Neural progenitor cell (in vitro differentiated cells): ENCODE measurements around the gene TNRC6C. TPM values are rescaled to one million over a fixed set of nuclear protein-coding genes. Genes with fewer than 3 reads are reported as not detected.

ENCODE experiments used
- DNase-seq: peaks from one replicate; pipeline ENCODE4 v3.0.0-alpha.2; 2016; ENCODE audit warnings: low spot score
- H2AFZ ChIP-seq: fragments of 200-600 bp; sonication (generic); replicated peaks from 2 replicates; pipeline ENCODE4 v1.6.1; 2016; ENCODE audit warnings: antibody characterized with exemption
- H3F3A ChIP-seq: fragments of 200-600 bp; sonication (generic); 2 replicates; pipeline ENCODE4 v1.6.1; 2016; ENCODE audit warnings: antibody characterized with exemption, low read depth
- H3K27ac ChIP-seq: fragments of 200-600 bp; sonication (generic); 2 replicates; pipeline ENCODE4 v1.5.1; 2016; ENCODE audit warnings: mild to moderate bottlenecking
- H3K27me3 ChIP-seq: fragments of 200-600 bp; sonication (generic); 2 replicates; pipeline ENCODE4 v1.6.1; 2016; ENCODE audit warnings: mild to moderate bottlenecking, moderate library complexity
- H3K36me3 ChIP-seq: fragments of 200-600 bp; sonication (generic); 2 replicates; pipeline ENCODE4 v1.5.1; 2016
- H3K4me1 ChIP-seq: fragments of 200-600 bp; sonication (generic); 2 replicates; pipeline ENCODE4 v1.6.1; 2016; ENCODE audit warnings: mixed run types
- H3K4me2 ChIP-seq: fragments of 200-600 bp; sonication (generic); 2 replicates; pipeline ENCODE4 v1.6.1; 2016
- H3K4me3 ChIP-seq: fragments of 200-600 bp; sonication (generic); 2 replicates; pipeline ENCODE4 v1.5.1; 2016
- H3K79me2 ChIP-seq: fragments of 200-600 bp; sonication (generic); 2 replicates; pipeline ENCODE4 v1.6.1; 2016; ENCODE audit warnings: low read depth
- H3K9ac ChIP-seq: fragments of 200-600 bp; sonication (generic); 2 replicates; pipeline ENCODE4 v1.6.1; 2016
- H3K9me3 ChIP-seq: fragments of 200-600 bp; sonication (generic); 2 replicates; pipeline ENCODE4 v1.5.1; 2016; ENCODE audit warnings: low read depth
- H4K20me1 ChIP-seq: fragments of 200-600 bp; sonication (generic); 2 replicates; pipeline ENCODE4 v1.6.1; 2016; ENCODE audit warnings: low read depth
- H3K27ac Mint-ChIP-seq: 3 replicates; pipeline ENCODE4 v1.8.0; 2021; ENCODE audit warnings: mixed read lengths
- H3K27me3 Mint-ChIP-seq: 2 replicates; pipeline ENCODE4 v1.8.0; 2022; ENCODE audit warnings: low read depth, mild to moderate bottlenecking, inconsistent platforms, moderate library complexity, mixed read lengths; ENCODE audit not compliant: insufficient read depth
- H3K36me3 Mint-ChIP-seq: 3 replicates; pipeline ENCODE4 v1.8.0; 2021; ENCODE audit warnings: mixed read lengths
- H3K4me1 Mint-ChIP-seq: 3 replicates; pipeline ENCODE4 v1.8.0; 2021; ENCODE audit warnings: mixed read lengths
- H3K4me3 Mint-ChIP-seq: 3 replicates; pipeline ENCODE4 v1.8.0; 2021; ENCODE audit warnings: mild to moderate bottlenecking, moderate library complexity, mixed read lengths
- H3K9me3 Mint-ChIP-seq: 3 replicates; pipeline ENCODE4 v1.8.0; 2020; ENCODE audit warnings: mixed read lengths
- EZH2 ChIP-seq: fragments of 200-600 bp; sonication (generic); IDR thresholded peaks from 2 replicates; pipeline ENCODE4 v1.6.1; 2017; ENCODE audit warnings: antibody characterized with exemption, mild to moderate bottlenecking, moderate library complexity
- EZH2phosphoT487 ChIP-seq: fragments of 200-600 bp; sonication (generic); IDR thresholded peaks from 2 replicates; pipeline ENCODE4 v1.6.1; 2017; ENCODE audit warnings: antibody characterized with exemption
- total RNA-seq: library from RNA; depleted of rRNA; stranded (reverse); fragments of >200 nt; gene quantifications from 2 replicates; pipeline ENCODE4 v1.2.3, GENCODE V29; 2015; ENCODE audit warnings: low replicate concordance
- TF ChIP-seq, protein P1 (sequence below): fragments of 200-600 bp; sonication (generic); IDR thresholded peaks from 2 replicates; pipeline ENCODE4 v1.5.1; 2017; ENCODE audit warnings: antibody characterized with exemption, mild to moderate bottlenecking

The TNRC6C gene
- total RNA-seq, 1 donor from 2014 or later: 14.9 TPM

DNA sequence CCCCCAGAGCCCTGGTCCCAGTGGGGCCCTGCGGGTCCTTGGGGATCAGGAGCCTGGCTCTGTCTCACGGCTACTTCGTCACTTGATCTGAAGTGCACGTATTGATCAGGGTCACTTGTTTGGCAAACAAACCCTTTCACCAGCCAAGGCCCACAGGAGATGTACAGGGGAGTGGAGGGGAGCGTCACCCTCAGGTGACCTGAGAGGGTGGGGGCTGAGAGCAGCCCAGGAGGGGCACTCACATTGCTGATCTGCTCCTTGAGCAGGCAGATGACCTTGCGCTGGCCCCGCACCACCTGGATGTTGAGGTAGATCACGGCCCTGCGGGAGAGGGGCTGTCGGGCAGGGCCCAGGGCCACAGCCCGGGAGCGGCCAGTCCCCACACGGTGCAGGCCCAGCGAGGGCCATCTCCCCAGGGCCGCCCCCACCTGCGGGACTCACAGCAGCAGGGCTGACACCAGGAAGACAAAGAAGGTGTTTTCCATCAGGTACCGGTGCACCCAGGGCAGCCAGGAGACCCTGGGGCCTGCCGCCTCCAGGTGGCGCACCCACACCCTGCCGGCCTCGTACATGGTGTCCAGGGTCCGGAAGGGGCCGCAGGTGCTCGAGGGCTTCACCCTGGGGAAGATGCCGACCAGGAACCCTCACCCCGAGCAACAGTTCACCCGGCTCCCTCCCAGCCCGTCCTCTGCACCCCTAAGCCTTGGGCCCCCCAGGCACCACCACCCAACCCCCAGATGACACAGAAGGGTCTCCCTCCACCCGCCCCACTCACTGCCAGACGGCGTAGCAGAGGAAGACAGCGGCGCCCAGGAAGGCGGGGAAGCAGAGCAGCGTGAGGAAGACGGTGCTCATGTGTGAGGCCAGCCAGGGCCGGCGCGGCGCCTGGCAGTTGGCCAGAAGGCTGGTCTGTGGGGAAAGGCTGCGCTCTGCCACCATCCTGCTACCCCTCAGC is 158.8 kb downstream of the TNRC6C start:
- Mint-ChIP-seq H3K9me3 (no peaks in the 10 kb centered on the region), H3K4me1 (no peaks in the 10 kb centered on the region), H3K27me3 (peaks cover 3% of the 10 kb centered on the region), H3K4me3 (no peak overlapping the region), H3K27ac (no peak overlapping the region), H3K36me3 (no peaks in the 10 kb centered on the region)
- H3K27me3 ChIP-seq: no peaks in the 10 kb centered on the region
- H2AFZ ChIP-seq: no peak overlapping the region
- no peaks in the 10 kb centered on the region for H4K20me1 ChIP-seq
- H3K4me2 ChIP-seq: no peak overlapping the region
- H3K9me3 ChIP-seq: no peaks in the 10 kb centered on the region
- no peak overlapping the region for H3K9ac ChIP-seq
- no peaks in the 10 kb centered on the region for H3K36me3 ChIP-seq
- no peaks in the 10 kb centered on the region for H3K79me2 ChIP-seq
- H3K27ac ChIP-seq: no peak overlapping the region
- no peaks in the 10 kb centered on the region for H3F3A ChIP-seq
- no peak for TF ChIP-seq EZH2
- TF ChIP-seq, protein P1, sequence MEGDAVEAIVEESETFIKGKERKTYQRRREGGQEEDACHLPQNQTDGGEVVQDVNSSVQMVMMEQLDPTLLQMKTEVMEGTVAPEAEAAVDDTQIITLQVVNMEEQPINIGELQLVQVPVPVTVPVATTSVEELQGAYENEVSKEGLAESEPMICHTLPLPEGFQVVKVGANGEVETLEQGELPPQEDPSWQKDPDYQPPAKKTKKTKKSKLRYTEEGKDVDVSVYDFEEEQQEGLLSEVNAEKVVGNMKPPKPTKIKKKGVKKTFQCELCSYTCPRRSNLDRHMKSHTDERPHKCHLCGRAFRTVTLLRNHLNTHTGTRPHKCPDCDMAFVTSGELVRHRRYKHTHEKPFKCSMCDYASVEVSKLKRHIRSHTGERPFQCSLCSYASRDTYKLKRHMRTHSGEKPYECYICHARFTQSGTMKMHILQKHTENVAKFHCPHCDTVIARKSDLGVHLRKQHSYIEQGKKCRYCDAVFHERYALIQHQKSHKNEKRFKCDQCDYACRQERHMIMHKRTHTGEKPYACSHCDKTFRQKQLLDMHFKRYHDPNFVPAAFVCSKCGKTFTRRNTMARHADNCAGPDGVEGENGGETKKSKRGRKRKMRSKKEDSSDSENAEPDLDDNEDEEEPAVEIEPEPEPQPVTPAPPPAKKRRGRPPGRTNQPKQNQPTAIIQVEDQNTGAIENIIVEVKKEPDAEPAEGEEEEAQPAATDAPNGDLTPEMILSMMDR: peak; percentile 63
- H3K4me3 ChIP-seq: no peak overlapping the region
- DNase-seq: peak; percentile 50
- H3K4me1 ChIP-seq: no peaks in the 10 kb centered on the region

DNA sequence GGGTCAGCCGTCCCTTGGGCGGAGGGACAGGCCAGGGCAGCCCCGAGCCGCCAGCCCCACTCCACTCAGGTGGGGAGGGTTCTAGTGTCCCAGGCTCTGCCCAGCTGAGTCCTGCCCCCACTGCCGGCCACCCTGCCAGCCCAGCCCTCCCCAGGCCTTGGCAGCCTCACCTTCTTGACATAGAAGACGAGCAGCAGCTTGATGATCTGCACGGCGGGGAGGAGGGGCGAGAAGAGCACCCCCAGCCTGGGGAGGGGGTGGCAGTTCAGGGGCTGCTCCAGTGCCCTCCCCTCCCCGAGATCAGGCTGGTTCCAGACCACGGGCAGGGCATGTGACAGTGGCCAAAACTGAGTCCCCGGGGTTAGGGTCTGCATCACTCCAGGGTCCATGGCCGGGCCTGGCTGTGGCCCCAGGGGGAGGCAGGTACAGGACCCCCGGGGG is 160.3 kb downstream of the TNRC6C start:
- Histone ChIP-seq H2AFZ (no peak overlapping the region), H4K20me1 (no peaks in the 10 kb centered on the region), H3K4me2 (no peak overlapping the region), H3K36me3 (no peaks in the 10 kb centered on the region), H3K27ac (no peak overlapping the region), H3K9me3 (no peaks in the 10 kb centered on the region), H3K4me1 (no peaks in the 10 kb centered on the region), H3K9ac (no peak overlapping the region), H3F3A (no peaks in the 10 kb centered on the region), H3K79me2 (no peaks in the 10 kb centered on the region), H3K27me3 (no peaks in the 10 kb centered on the region), H3K4me3 (no peak overlapping the region)
- TF ChIP-seq EZH2phosphoT487 (no peak), EZH2 (no peak)
- TF ChIP-seq, protein P1: no peak
- no peak overlapping the region for H3K4me3 Mint-ChIP-seq
- DNase-seq: no peak
- H3K4me1 Mint-ChIP-seq: no peaks in the 10 kb centered on the region
- H3K27ac Mint-ChIP-seq: no peak overlapping the region
- no peaks in the 10 kb centered on the region for H3K9me3 Mint-ChIP-seq
- peaks cover 3% of the 10 kb centered on the region for H3K27me3 Mint-ChIP-seq
- H3K36me3 Mint-ChIP-seq: peaks cover 2% of the 10 kb centered on the region

DNA sequence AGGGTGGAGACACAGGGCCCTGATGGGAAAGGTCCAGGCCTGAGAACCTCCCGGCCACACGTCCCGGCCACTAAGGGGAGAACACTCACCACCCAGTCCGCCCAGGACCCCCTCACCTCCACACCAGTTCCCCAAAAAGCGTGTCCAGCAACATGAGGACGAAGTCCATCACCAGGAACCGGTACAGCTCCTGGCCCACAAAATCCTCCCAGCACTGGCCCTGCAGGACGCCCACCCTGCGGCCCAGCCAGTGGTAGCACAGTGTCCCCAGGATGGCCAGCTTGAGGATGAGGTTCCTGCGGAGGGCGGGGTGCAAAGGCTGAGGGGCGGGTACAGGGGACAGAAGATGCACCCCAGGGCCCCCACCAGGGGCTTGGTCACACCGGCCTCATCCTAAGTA is 162.0 kb downstream of the TNRC6C start:
- no peak overlapping the region for H3K4me3 Mint-ChIP-seq
- no peaks in the 10 kb centered on the region for H3K9me3 Mint-ChIP-seq
- H3K36me3 ChIP-seq: no peaks in the 10 kb centered on the region
- H3K27me3 ChIP-seq: no peaks in the 10 kb centered on the region
- H3K4me3 ChIP-seq: no peak overlapping the region
- H3K4me1 Mint-ChIP-seq: no peaks in the 10 kb centered on the region
- no peaks in the 10 kb centered on the region for H3K27me3 Mint-ChIP-seq
- H3F3A ChIP-seq: no peaks in the 10 kb centered on the region
- TF ChIP-seq EZH2phosphoT487: no peak
- TF ChIP-seq, protein P1: no peak
- TF ChIP-seq EZH2: no peak
- peaks cover 3% of the 10 kb centered on the region for H3K36me3 Mint-ChIP-seq
- H3K4me2 ChIP-seq: no peak overlapping the region
- no peak for DNase-seq
- H2AFZ ChIP-seq: no peak overlapping the region
- no peaks in the 10 kb centered on the region for H3K4me1 ChIP-seq
- H3K9ac ChIP-seq: no peak overlapping the region
- H3K27ac ChIP-seq: no peak overlapping the region
- no peaks in the 10 kb centered on the region for H3K79me2 ChIP-seq
- H3K9me3 ChIP-seq: no peaks in the 10 kb centered on the region
- no peak overlapping the region for H3K27ac Mint-ChIP-seq
- H4K20me1 ChIP-seq: no peaks in the 10 kb centered on the region
